ENCODE measurements around the gene DCBLD1.
"Not testable (repeated sequence)": the region's sequence is repeated elsewhere in the genome, so short reads cannot be mapped to it uniquely, and the experiment has no call there.

Gene DCBLD1

GRCh38 chr6:117501722-117502121 lies 19.2 kb downstream of the DCBLD1 start:
- no peak for DNase-seq (ENCODE audit: low read depth)

GRCh38 chr6:117502580-117502979 lies 20.1 kb downstream of the DCBLD1 start:
- DNase-seq (ENCODE audit: low read depth), result no peak

GRCh38 chr6:117503211-117503610 lies 20.7 kb downstream of the DCBLD1 start:
- no peak for DNase-seq (ENCODE audit: low read depth)

- DNase-seq (ENCODE audit: low read depth), result no peak
Measured at GRCh38 chr6:117504478-117505144, 22.1 kb downstream of the DCBLD1 start.

GRCh38 chr6:117505311-117505710 lies 22.8 kb downstream of the DCBLD1 start:
- DNase-seq (ENCODE audit: low read depth), result no peak

GRCh38 chr6:117506180-117506835 lies 23.8 kb downstream of the DCBLD1 start:
- DNase-seq (ENCODE audit: low read depth), result no peak

- no peak for DNase-seq (ENCODE audit: low read depth)
Measured at GRCh38 chr6:117506907-117507306, 24.4 kb downstream of the DCBLD1 start.

- DNase-seq (ENCODE audit: low read depth), result no peak
Measured at GRCh38 chr6:117508450-117508971, 26.0 kb downstream of the DCBLD1 start.

- DNase-seq (ENCODE audit: low read depth), result no peak
Measured at GRCh38 chr6:117509021-117509420, 26.5 kb downstream of the DCBLD1 start.

GRCh38 chr6:117512056-117512828 lies 29.8 kb downstream of the DCBLD1 start:
- no peak for DNase-seq (ENCODE audit: low read depth)

- no peak for DNase-seq (ENCODE audit: low read depth)
Measured at GRCh38 chr6:117512987-117513573, 30.6 kb downstream of the DCBLD1 start.

GRCh38 chr6:117513778-117514365 lies 31.4 kb downstream of the DCBLD1 start:
- no peak for DNase-seq (ENCODE audit: low read depth)

GRCh38 chr6:117514655-117515054 lies 32.2 kb downstream of the DCBLD1 start:
- no peak for DNase-seq (ENCODE audit: low read depth)

- no peak for DNase-seq (ENCODE audit: low read depth)
Measured at GRCh38 chr6:117515326-117515725, 32.9 kb downstream of the DCBLD1 start.

- DNase-seq (ENCODE audit: low read depth), result not testable (repeated sequence)
Measured at GRCh38 chr6:117517995-117518394, 35.5 kb downstream of the DCBLD1 start.

- DNase-seq (ENCODE audit: low read depth), result no peak
Measured at GRCh38 chr6:117518870-117519269, 36.4 kb downstream of the DCBLD1 start.

GRCh38 chr6:117520603-117521395 lies 38.3 kb downstream of the DCBLD1 start:
- DNase-seq (ENCODE audit: low read depth), result no peak

GRCh38 chr6:117521791-117522502 lies 39.5 kb downstream of the DCBLD1 start:
- DNase-seq (ENCODE audit: low read depth), result no peak

GRCh38 chr6:117525607-117526006 lies 43.1 kb downstream of the DCBLD1 start:
- no peak for DNase-seq (ENCODE audit: low read depth)

- no peak for DNase-seq (ENCODE audit: low read depth)
Measured at GRCh38 chr6:117530467-117531242, 48.2 kb downstream of the DCBLD1 start.
